ENCODE measurements around the gene FITM2.
"Not testable (repeated sequence)": the region's sequence is repeated elsewhere in the genome, so short reads cannot be mapped to it uniquely, and the experiment has no call there.

The FITM2 gene

DNA sequence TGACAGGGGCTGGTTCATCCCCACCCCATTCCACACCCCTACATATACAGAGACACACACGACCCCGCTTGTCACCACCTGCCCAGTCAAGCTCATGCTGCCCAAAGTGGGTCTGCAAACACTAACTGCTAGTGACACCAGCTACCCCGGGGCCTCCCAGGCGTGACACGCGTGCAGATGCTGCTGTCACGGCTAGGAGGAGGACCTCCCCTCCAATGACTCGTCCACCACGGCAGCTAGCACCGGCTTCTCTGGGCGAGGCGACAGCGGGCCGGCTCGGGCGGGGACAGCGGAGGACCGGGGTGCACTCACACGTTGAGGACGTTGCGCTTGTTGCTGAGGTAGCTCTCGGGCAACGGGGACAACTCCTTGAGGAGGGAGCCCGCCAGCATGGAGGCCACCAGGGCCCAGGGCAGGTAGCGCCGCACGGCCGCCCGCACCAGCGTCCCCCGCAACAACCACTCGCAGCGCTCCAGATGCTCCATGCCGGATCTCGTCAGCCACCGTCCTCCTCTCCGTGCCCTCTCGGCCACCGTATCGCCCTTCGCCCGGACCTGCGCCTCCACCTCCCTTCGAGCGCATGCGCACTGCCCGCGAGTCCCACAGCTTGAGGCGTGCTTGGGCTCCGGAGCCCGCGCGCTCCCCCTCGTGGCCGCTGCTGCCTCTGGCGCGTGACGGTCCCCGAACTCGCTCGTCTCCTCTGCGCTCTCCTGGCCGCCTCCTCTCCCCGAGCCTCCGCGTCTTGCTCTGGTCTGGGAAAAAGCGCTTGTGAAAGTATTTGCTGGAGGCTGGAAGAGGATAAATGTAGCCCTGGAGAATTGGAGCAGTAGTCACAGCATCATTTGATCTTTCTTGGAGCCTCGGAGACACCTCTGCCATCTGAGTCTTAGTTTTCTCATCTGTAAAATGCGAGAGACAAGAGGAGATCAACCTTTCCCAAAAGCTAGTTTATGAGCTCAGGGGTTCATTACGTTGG, at the start of gene FITM2:
TSS of gene FITM2 (minus strand) at position 539 of the 976 bp plus-strand sequence. CDS start at position 485, 54 bp downstream.
- FAIRE-seq: no peak

- FAIRE-seq: no peak
Observed at GRCh38 chr20:44360221-44360620, 49.2 kb upstream of the FITM2 start.

DNA sequence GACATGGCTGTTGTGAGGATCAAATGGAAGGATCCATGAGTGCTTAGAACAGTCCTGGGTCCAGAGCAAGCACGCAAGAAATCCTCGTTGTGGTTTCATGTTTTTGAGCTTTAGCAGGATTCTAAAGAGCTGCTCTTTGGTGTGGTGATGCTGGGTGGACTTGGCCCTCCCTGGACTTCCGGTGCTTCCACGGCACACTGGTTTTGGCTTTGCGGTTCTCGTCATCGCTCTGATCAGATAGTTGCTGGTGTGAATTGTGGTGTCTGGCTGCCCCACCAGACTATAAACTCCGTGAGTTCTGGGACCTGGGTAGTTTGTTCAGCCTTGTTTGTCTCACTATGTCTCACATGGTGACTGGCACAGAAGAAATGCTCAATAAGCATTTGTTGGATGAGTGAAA, 47.8 kb upstream of the FITM2 start:
- no peak for FAIRE-seq

- FAIRE-seq: no peak
Observed at GRCh38 chr20:44357555-44358125, 46.6 kb upstream of the FITM2 start.

GRCh38 chr20:44357020-44357419, 46.0 kb upstream of the FITM2 start:
- no peak for FAIRE-seq

GRCh38 chr20:44356353-44356723, 45.3 kb upstream of the FITM2 start:
- FAIRE-seq: no peak

DNA sequence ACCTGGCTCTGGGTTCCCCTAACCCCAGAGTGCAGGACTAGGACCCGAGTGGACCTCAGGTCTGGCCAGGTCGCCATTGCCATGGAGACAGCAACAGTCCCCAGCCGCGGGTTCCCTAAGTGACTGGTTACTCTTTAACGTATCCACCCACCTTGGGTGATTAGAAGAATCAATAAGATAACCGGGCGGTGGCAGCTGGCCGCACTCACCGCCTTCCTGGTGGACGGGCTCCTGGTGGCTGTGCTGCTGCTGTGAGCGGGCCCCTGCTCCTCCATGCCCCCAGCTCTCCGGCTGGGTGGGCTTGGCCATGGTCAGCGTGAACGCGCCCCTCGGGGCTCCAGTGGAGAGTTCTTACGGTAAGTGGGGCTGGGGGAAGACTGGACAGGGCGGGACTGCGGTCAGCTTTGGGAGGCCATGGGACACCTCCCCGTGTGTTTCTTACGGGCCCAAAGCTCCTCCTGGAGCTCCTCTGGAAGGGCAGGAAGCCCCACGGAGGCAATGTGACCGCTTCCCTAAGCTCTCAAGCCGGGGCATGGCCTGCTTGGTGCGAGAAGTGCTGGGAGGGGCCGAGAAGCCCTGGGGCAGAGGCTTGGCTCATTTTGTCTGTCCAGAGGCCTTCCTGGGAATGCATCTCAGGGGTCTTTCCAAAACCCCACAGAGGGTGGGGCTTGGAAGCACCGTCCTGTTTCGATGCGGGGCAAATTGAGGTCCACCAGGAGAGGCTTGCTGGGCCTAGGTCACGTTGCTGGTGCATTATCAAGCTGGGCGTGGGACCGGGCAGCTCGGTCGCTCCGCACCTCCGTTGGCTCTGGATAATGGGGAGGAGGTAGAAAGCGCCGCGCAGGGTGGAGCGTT, 44.7 kb upstream of the FITM2 start, which contains the start of gene HNF4A:
TSS of gene HNF4A (plus strand) at position 202 of the 855 bp plus-strand sequence. CDS start at position 308, 106 bp downstream.
- FAIRE-seq: no peak

DNA sequence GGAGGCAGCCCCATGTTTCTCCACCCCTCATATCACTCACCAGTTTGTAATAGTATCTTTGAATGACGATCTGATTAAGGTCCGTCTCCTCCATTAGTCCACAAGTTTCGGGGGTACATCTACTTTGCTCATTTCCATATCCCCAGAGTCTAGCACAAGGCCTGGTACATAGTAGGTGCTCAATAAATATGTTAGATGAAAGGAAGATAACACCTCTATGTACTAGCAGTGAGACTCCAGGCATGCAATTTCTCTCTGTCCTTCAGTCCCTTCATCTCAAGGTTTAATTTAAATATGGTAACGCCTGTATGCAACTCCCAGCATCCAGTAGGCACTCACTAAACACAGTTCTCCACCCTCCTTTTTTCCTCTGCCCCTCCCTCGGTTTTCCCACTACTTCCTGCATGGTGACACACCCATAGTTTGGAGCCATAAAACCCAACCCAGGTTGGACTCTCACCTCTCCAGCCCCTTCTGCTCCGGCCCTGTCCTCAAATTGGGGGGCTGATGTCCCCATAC, 44.0 kb upstream of the FITM2 start:
- no peak for FAIRE-seq

DNA sequence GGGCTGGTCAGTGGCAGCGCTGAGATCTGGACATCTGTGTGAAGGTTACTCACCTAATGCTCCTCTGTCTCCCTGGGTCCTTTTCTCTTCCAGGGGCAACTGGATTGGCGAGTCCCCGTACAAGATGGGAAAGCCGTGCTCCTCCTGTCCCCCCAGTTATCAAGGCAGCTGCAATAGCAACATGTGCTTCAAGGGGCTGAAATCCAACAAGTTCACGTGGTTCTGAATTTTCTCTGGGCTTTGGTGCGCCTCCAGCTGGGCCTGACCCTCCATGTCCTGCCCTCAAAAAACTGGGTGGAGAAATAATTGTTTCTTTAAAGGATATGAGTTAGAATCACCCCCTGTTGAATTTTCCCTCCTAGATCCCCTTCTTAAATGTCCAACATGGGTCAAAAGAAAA, 39.6 kb upstream of the FITM2 start:
- FAIRE-seq: no peak

DNA sequence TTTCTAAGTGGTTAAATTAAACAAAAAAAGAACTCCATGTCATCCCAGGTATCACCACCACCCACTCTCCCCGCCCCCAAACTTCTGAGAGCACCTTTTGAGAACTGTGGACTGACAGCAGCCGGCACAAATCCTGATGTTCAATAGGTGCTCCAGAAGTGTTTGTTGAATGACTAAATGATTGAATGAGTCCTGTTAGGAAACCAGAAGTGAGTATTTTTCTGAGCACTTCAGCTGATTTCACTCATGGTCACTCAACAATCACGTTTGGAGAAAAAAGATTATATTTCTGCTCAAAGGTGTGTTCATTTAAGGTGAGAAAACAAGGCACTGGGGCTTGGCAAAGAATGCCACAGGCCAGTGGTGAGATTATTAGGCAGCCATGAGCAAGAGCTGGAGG, 38.3 kb upstream of the FITM2 start:
- FAIRE-seq: no peak

DNA sequence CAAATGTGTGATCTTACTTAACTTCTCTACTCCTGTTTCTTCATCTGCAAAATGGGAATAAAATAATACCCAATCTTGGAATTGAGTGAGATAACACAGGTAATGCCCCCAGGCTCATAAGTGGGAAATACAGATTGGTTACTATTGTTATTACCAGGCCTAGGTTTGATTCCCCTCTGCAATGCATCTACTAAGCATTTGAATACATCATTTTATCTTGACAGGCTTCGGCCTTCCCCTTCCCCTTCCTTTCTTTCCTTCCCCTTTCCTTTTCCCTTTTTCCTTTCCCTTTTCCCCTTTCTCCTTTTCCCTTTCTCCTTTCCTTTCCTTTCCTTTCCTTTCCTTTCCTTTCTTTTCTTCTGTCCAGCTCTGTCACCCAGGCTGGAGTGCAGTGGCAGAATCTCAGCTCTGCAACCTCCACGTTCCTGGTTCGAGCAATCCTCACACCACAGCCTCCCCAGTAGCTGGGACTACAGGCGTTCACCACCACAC, 37.2 kb upstream of the FITM2 start:
- no peak for FAIRE-seq

DNA sequence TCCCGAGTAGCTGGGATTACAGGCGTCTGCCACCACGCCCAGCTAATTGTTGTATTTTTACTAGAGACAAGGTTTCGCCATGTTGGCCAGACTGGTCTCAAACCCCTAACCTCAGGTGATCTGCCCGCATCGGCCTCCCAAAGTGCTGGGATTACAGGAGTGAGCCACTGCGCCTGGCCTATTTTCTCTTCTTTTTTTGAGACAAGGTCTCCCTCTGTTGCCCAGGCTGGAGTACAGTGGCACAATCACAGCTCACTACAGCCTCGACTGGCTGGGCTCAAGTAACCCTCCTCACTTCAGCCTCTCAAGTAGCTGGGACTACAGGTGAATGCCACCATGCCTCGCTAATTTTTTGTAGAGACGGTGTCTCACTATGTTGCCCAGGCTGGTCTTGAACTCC, 34.9 kb upstream of the FITM2 start:
- FAIRE-seq: not testable (repeated sequence)

DNA sequence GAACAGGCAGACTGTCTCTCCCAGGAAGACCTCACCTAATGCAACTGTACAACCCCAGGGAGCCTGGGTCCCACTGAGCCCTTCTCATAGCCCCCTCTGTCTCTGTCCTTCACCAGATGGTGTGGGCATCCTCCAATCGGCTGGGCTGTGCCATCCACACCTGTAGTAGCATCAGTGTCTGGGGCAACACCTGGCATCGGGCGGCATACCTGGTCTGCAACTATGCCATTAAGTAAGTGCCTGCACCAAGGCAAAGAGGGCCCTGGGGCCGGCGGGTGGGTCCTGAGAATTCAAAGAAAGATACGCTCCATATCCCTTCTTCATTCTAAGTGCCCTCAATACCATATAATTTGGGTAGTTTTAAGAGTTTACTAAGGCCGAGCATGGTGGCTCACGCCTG, 34.1 kb upstream of the FITM2 start:
- FAIRE-seq: no peak

- no peak for FAIRE-seq
Observed at GRCh38 chr20:44344723-44345122, 33.7 kb upstream of the FITM2 start.

GRCh38 chr20:44343162-44343675, 32.2 kb upstream of the FITM2 start:
- no peak for FAIRE-seq

- no peak for FAIRE-seq
Observed at GRCh38 chr20:44342248-44342647, 31.2 kb upstream of the FITM2 start.

DNA sequence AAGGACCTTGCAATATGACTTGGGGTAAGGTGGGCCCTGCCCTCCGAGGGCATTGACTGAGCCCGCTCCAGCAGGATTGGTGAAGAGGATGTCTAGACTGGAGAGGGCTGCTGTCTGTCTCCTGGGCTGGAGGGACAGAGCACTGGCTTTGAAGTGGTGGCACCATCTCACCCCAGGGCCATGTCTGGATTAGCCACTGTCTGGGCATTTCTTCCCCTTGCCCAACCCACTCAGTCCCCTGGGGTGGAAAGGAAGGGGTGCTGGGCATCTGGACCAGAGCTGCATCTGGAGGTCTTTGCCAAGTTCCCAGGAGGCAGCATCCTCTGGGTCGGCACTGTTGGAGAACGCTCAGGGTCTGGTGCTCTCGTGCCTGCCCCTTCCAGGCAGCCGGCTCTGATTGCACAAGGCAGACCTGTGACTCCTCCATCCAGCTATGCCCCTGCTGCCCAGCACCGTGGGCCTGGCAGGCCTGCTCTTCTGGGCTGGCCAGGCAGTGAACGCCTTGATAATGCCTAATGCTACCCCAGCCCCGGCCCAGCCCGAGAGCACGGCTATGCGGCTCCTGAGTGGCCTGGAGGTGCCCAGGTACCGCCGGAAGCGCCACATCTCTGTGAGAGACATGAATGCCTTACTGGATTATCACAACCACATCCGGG, 25.9 kb upstream of the FITM2 start, which contains the start of gene R3HDML:
TSS of gene R3HDML (plus strand) at position 319 of the 656 bp plus-strand sequence. CDS start at position 434, 115 bp downstream.
- FAIRE-seq: no peak

DNA sequence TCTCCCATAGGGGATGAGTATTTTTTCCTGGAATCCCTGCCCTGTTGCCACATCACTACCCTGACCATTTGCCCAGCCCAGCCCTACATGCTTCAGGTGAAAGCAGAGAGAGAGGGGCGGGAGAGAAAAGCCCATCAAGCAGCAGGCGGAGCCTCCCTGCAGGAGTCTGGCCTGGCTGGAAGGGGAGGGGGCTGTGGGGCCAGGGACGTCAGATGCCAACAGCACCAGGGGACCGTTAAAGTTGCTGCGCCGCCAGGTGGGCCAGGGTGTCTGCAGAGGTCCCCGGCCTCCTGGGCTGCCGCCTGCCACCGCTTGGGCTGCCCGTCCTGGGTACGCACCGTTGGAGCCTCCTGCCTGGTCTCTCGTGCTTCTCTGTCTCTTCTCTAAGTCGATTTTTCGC, 25.1 kb upstream of the FITM2 start:
- no peak for FAIRE-seq

DNA sequence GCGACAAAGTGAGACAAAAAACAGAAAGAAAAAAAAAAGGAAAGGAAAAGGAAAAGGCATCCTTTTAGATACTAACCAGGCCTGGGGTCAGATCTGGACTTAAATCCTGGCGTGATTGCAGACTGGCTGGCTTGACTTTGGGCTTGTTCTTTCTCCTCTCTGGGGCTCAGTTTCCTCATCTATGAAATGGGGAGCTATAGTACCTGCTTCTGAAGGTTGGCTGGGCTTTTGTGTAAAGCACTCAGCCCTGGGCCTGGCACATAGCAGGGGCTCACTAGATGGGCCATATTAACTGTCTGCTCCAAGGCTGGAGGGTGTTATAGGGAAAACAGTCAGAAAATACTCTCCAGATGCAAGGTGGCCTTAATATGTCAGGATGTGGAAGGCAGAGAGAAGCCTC, 24.7 kb upstream of the FITM2 start:
- no peak for FAIRE-seq

DNA sequence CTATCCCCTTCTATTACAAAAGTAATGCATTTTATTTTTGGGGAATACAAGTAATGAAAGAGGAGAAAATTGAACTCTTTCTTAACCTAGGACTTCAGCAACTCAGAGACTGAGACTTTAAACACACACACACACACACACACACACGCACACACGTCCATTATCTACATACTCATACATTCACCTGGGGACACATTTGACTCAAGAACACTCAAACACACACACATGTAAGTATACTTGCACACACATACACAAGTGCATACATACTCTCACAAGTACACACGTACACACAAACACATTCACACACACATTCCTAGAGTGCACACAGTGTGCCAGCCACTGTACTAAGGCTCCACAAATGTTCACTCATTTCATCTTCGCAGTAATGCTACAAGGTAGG, 23.7 kb upstream of the FITM2 start:
- FAIRE-seq: no peak

GRCh38 chr20:44334306-44334705, 23.3 kb upstream of the FITM2 start:
- no peak for FAIRE-seq

GRCh38 chr20:44331201-44331600, 20.2 kb upstream of the FITM2 start:
- no peak for FAIRE-seq

Data from A204.1 (cell line).